LoVo (cell line): ENCODE data around the gene PTGR3.

Experiments used
- DNase-seq: peaks from one replicate; pipeline ENCODE4 v3.0.0-alpha.2; 2016; ENCODE audit warnings: low spot score

PTGR3 gene

GRCh38 chr18:75169411-75169810 is 39.5 kb downstream of the PTGR3 start:
- DNase-seq = no peak

GRCh38 chr18:75168619-75169018 is 40.3 kb downstream of the PTGR3 start:
- no peak for DNase-seq

- DNase-seq = no peak
Measured at GRCh38 chr18:75167759-75168618, 41.0 kb downstream of the PTGR3 start.

- DNase-seq = no peak
Measured at GRCh38 chr18:75167137-75167536, 41.8 kb downstream of the PTGR3 start.

- DNase-seq = no peak
Measured at GRCh38 chr18:75165926-75166325, 43.0 kb downstream of the PTGR3 start.

- DNase-seq = no peak
Measured at GRCh38 chr18:75164479-75164878, 44.5 kb downstream of the PTGR3 start.

GRCh38 chr18:75163736-75164135 is 45.2 kb downstream of the PTGR3 start:
- no peak for DNase-seq

- DNase-seq = no peak
Measured at GRCh38 chr18:75162978-75163377, 46.0 kb downstream of the PTGR3 start.

GRCh38 chr18:75162467-75162866 is 46.5 kb downstream of the PTGR3 start:
- no peak for DNase-seq

- peak; percentile 65 for DNase-seq
Measured at GRCh38 chr18:75161256-75162028, 47.5 kb downstream of the PTGR3 start.

GRCh38 chr18:75160364-75160763 is 48.6 kb downstream of the PTGR3 start:
- DNase-seq = no peak

- no peak for DNase-seq
Measured at GRCh38 chr18:75159646-75160356, 49.1 kb downstream of the PTGR3 start.

GRCh38 chr18:75159238-75159518 is 49.8 kb downstream of the PTGR3 start:
- no peak for DNase-seq
